DOHH2 (cell line): ENCODE measurements around the gene ARID5A.

Source experiments
- H3F3A ChIP-seq: fragments of 200-600 bp; sonication (generic), shearing (Covaris generic); 2 replicates; pipeline ENCODE4 v1.6.0; 2016; ENCODE audit warnings: antibody characterized with exemption, mild to moderate bottlenecking; ENCODE audit not compliant: control insufficient read depth, insufficient read depth
- H3K27ac ChIP-seq: fragments of 200-600 bp; sonication (generic); 2 replicates; pipeline ENCODE4 v1.5.1; 2014; ENCODE audit warnings: low read depth, mild to moderate bottlenecking, low read length, moderate library complexity
- H3K27me3 ChIP-seq: fragments of 200-600 bp; sonication (generic); 2 replicates; pipeline ENCODE4 v1.6.1; 2014; ENCODE audit warnings: mild to moderate bottlenecking, low read length, mixed read lengths; ENCODE audit not compliant: control insufficient read depth
- H3K36me3 ChIP-seq: fragments of 200-600 bp; sonication (generic); 2 replicates; pipeline ENCODE4 v1.6.1; 2014; ENCODE audit warnings: mild to moderate bottlenecking, low read length, moderate library complexity, mixed read lengths; ENCODE audit not compliant: control insufficient read depth
- H3K4me1 ChIP-seq: fragments of 200-600 bp; sonication (generic); 2 replicates; pipeline ENCODE4 v1.6.1; 2014; ENCODE audit warnings: mild to moderate bottlenecking, low read length, mixed read lengths; ENCODE audit not compliant: control insufficient read depth
- H3K4me2 ChIP-seq: fragments of 200-600 bp; sonication (generic); 2 replicates; pipeline ENCODE4 v1.6.0; 2014; ENCODE audit warnings: mild to moderate bottlenecking, low read length, moderate library complexity
- H3K4me3 ChIP-seq: fragments of 200-600 bp; sonication (generic); 2 replicates; pipeline ENCODE4 v1.5.1; 2014; ENCODE audit warnings: mild to moderate bottlenecking, low read length, mixed read lengths
- H3K79me2 ChIP-seq: fragments of 200-600 bp; sonication (generic); 2 replicates; pipeline ENCODE4 v1.6.1; 2014; ENCODE audit warnings: mild to moderate bottlenecking, low read length, mixed read lengths; ENCODE audit not compliant: control insufficient read depth
- H3K9me2 ChIP-seq: fragments of 200-600 bp; sonication (generic); replicated peaks from 2 replicates; pipeline ENCODE4 v1.6.1; 2014; ENCODE audit warnings: mild to moderate bottlenecking, low read length, mixed read lengths; ENCODE audit not compliant: control insufficient read depth
- H3K9me3 ChIP-seq: fragments of 200-600 bp; sonication (generic); 2 replicates; pipeline ENCODE4 v1.6.1; 2014; ENCODE audit warnings: antibody characterized with exemption, low read length, mixed read lengths; ENCODE audit not compliant: control insufficient read depth, insufficient read depth
- H4K20me1 ChIP-seq: fragments of 200-600 bp; sonication (generic); 2 replicates; pipeline ENCODE4 v1.6.0; 2014; ENCODE audit warnings: low read depth, mild to moderate bottlenecking, antibody characterized with exemption, low read length, moderate library complexity; ENCODE audit not compliant: control insufficient read depth, insufficient read depth
- EZH2phosphoT487 ChIP-seq: fragments of 200-600 bp; sonication (generic); IDR thresholded peaks from 2 replicates; pipeline ENCODE4 v1.6.1; 2017; ENCODE audit warnings: borderline replicate concordance, mild to moderate bottlenecking, antibody characterized with exemption, low read length, moderate library complexity, mixed read lengths
- TF ChIP-seq, protein P1 (sequence below): fragments of 200-600 bp; sonication (generic); IDR thresholded peaks from one replicate; pipeline ENCODE4 v1.5.1; 2014; ENCODE audit warnings: antibody characterized with exemption, mild to moderate bottlenecking, low read depth, low read length; ENCODE audit not compliant: poor library complexity, severe bottlenecking

Gene ARID5A

GRCh38 chr2:96536445-96537065 is at the start of gene ARID5A:
TSS of gene ARID5A (plus strand) at chr2:96536752. CDS start at chr2:96536827, 75 bp downstream.
- Histone ChIP-seq H3K9me3 (no peaks in the 10 kb centered on the region), H4K20me1 (peaks cover 10% of the 10 kb centered on the region), H3K9me2 (no peaks in the 10 kb centered on the region), H3K4me2 (peak within 1 kb of the TSS; percentile 83), H3K27ac (no peak within 1 kb of the TSS), H3K36me3 (no peaks in the 10 kb centered on the region), H3K27me3 (peaks cover 67% of the 10 kb centered on the region), H3K4me3 (peak within 1 kb of the TSS; percentile 77), H3K4me1 (peaks cover 17% of the 10 kb centered on the region), H3K79me2 (no peaks in the 10 kb centered on the region), H3F3A (no peaks in the 10 kb centered on the region)
- TF ChIP-seq, protein P1, sequence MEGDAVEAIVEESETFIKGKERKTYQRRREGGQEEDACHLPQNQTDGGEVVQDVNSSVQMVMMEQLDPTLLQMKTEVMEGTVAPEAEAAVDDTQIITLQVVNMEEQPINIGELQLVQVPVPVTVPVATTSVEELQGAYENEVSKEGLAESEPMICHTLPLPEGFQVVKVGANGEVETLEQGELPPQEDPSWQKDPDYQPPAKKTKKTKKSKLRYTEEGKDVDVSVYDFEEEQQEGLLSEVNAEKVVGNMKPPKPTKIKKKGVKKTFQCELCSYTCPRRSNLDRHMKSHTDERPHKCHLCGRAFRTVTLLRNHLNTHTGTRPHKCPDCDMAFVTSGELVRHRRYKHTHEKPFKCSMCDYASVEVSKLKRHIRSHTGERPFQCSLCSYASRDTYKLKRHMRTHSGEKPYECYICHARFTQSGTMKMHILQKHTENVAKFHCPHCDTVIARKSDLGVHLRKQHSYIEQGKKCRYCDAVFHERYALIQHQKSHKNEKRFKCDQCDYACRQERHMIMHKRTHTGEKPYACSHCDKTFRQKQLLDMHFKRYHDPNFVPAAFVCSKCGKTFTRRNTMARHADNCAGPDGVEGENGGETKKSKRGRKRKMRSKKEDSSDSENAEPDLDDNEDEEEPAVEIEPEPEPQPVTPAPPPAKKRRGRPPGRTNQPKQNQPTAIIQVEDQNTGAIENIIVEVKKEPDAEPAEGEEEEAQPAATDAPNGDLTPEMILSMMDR = no peak
- no peak for TF ChIP-seq EZH2phosphoT487

- H3K27me3 ChIP-seq = peaks cover 12% of the 10 kb centered on the region
- no peaks in the 10 kb centered on the region for H3K36me3 ChIP-seq
- no peaks in the 10 kb centered on the region for H3K9me3 ChIP-seq
- no peak overlapping the region for H3K4me3 ChIP-seq
- peaks cover 8% of the 10 kb centered on the region for H3K4me1 ChIP-seq
- no peaks in the 10 kb centered on the region for H3K79me2 ChIP-seq
- no peaks in the 10 kb centered on the region for H3K9me2 ChIP-seq
- H3K27ac ChIP-seq = no peak overlapping the region
- H3K4me2 ChIP-seq = no peak overlapping the region
- TF ChIP-seq, protein P1 = no peak
- no peak for TF ChIP-seq EZH2phosphoT487
- H3F3A ChIP-seq = no peaks in the 10 kb centered on the region
- no peaks in the 10 kb centered on the region for H4K20me1 ChIP-seq
These were observed 47.3 kb upstream of the ARID5A start for GRCh38 chr2:96489261-96489660.

- Histone ChIP-seq H3K9me3 (no peaks in the 10 kb centered on the region), H3K27me3 (peaks cover 12% of the 10 kb centered on the region), H3K79me2 (no peaks in the 10 kb centered on the region), H4K20me1 (no peaks in the 10 kb centered on the region), H3K9me2 (no peaks in the 10 kb centered on the region), H3K4me1 (peaks cover 8% of the 10 kb centered on the region), H3K36me3 (no peaks in the 10 kb centered on the region), H3F3A (no peaks in the 10 kb centered on the region), H3K4me2 (no peak overlapping the region), H3K4me3 (no peak overlapping the region), H3K27ac (no peak overlapping the region)
- TF ChIP-seq, protein P1 = no peak
- no peak for TF ChIP-seq EZH2phosphoT487
These were observed 46.9 kb upstream of the ARID5A start for GRCh38 chr2:96489663-96490062.
